Gastrocnemius medialis (tissue), 4 donors: Measurements from ENCODE around the gene MYO9B. TPM values are rescaled to one million over a fixed set of nuclear protein-coding genes. Genes with fewer than 3 reads are reported as not detected.

Experiments
- ATAC-seq, 2 donors: fragments of 150-250 bp; one replicate each; pipeline ENCODE4 v1.9.1; 2016
- DNase-seq, 2 donors: peaks; one replicate each; pipeline ENCODE4 v3.0.0-alpha.2; 2019
- H3K27ac ChIP-seq, 4 donors: fragments of 200-600 bp; sonication (generic); 1 replicate in 1 of 4; 2 replicates in 3 of 4; pipeline ENCODE4 v1.5.1; 2016 to 2018; ENCODE audit warnings: mild to moderate bottlenecking in 2 of 4, moderate library complexity in 1 of 4
- H3K27me3 ChIP-seq, 3 donors: fragments of 200-600 bp; sonication (generic) in 2 of 3; 1 replicate in 1 of 3; 2 replicates in 2 of 3; pipeline versions ENCODE4 v1.5.1 to v1.6.0; 2016 to 2019; ENCODE audit warnings: mild to moderate bottlenecking in 1 of 3, moderate library complexity in 1 of 3
- H3K36me3 ChIP-seq, 2 donors: fragments of 200-600 bp; sonication (generic) in 1 of 2; one replicate each; pipeline ENCODE4 v1.5.1; 2017 to 2018
- H3K4me1 ChIP-seq, 2 donors: fragments of 200-600 bp; sonication (generic) in 1 of 2; one replicate each; pipeline ENCODE4 v1.5.1; 2016 to 2017; ENCODE audit warnings: mild to moderate bottlenecking in 2 of 2
- H3K4me3 ChIP-seq, 4 donors: fragments of 200-600 bp; sonication (generic) in 3 of 4; 1 replicate in 1 of 4; 2 replicates in 3 of 4; pipeline ENCODE4 v1.5.1; 2016 to 2019; ENCODE audit warnings: mild to moderate bottlenecking in 2 of 4
- H3K9me3 ChIP-seq, 3 donors: fragments of 200-600 bp; sonication (generic) in 2 of 3; 1 replicate in 1 of 3; 2 replicates in 2 of 3; pipeline ENCODE4 v1.5.1; 2016 to 2019
- POLR2A ChIP-seq, 2 donors: fragments of 450-650 bp; IDR thresholded peaks; one replicate each; pipeline ENCODE4 v1.6.1; 2017; ENCODE audit warnings: antibody characterized with exemption in 2 of 2, mild to moderate bottlenecking in 2 of 2, moderate library complexity in 2 of 2
- in situ Hi-C, 4 donors: fragments of 200-750 bp; cut with MboI; loops; one replicate each; pipeline versions ENCODE4 v1.15.0 to v1.8.0; 2017; ENCODE audit warnings: low sequenced_read_pairs in 4 of 4
- intact Hi-C: fragments of 100-400 bp; cut with DNase I; formaldehyde crosslinking; loops from one replicate; pipeline ENCODE4 v1.15.1; 2023; ENCODE audit warnings: low total_unique reads
- total RNA-seq, 4 donors: library from RNA; depleted of rRNA; stranded (reverse); fragments of >200 nt; gene quantifications; one replicate each; pipeline versions ENCODE4 v1.1.0 to v1.2.3, GENCODE V29; 2016
- TF ChIP-seq, protein P1 (sequence below), 5 experiments: fragments of 450-650 bp in 3 of 5; fragments of 200-600 bp in 2 of 5; sonication (generic) in 2 of 5; IDR thresholded peaks in 4 of 5; conservative IDR thresholded peaks in 1 of 5; 1 replicate in 4 of 5; 2 replicates in 1 of 5; pipeline ENCODE4 v1.5.1; 2016 to 2019; ENCODE audit warnings: antibody characterized with exemption in 5 of 5, mild to moderate bottlenecking in 3 of 5, moderate library complexity in 3 of 5

MYO9B gene
- total RNA-seq, 4 donors from 2014 or later: 20.0 to 22.1 (median 20.7) TPM

DNA sequence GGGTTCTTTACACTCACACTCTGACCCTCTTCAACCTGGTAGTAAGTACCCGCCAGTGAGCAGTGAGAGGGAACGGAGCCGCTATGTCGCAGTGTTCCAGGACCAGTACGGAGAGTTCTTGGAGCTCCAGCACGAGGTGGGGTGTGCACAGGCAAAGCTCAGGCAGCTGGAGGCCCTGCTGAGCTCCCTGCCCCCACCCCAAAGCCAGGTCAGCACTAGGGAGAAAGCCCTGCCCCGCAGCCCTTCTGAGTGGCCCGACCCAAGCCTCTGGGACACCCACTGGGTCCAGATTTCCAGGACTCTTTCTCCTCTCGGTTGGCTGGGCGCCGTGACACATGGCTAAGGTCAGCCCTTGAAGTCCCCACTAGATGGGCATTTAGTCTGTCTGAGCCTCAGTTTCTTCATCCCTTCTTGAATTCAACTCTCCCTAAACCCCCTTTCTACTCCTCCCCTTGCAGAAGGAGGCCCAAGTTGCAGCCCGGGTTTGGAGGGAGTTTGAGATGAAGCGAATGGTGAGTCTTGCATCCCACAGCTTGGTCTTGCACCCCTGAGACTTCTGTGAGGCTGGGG lies 152.3 kb downstream of the MYO9B start:
- Histone ChIP-seq H3K27ac (peak overlapping the region in 3 of 4 donors; percentile 87 to 91 (median 91)), H3K9me3 (no peaks in the 10 kb centered on the region), H3K36me3 (peaks cover 0 to 14% of the 10 kb centered on the region in 2 donors), H3K27me3 (no peaks in the 10 kb centered on the region), H3K4me3 (no peak overlapping the region), H3K4me1 (peaks cover 8 to 13% of the 10 kb centered on the region in 2 donors)
- intact Hi-C loops (loop anchor here (5.0 kb wide), 1 partner anchor 91 kb away; no protein-coding TSS in a partner anchor), in situ Hi-C loops (no loop called here)
- DNase-seq (peak in 1 of 2 donors; percentile 62), ATAC-seq (no peak)
- no peak for TF ChIP-seq POLR2A (IDR thresholded peaks at IDR 0.05)
- TF ChIP-seq, protein P1, sequence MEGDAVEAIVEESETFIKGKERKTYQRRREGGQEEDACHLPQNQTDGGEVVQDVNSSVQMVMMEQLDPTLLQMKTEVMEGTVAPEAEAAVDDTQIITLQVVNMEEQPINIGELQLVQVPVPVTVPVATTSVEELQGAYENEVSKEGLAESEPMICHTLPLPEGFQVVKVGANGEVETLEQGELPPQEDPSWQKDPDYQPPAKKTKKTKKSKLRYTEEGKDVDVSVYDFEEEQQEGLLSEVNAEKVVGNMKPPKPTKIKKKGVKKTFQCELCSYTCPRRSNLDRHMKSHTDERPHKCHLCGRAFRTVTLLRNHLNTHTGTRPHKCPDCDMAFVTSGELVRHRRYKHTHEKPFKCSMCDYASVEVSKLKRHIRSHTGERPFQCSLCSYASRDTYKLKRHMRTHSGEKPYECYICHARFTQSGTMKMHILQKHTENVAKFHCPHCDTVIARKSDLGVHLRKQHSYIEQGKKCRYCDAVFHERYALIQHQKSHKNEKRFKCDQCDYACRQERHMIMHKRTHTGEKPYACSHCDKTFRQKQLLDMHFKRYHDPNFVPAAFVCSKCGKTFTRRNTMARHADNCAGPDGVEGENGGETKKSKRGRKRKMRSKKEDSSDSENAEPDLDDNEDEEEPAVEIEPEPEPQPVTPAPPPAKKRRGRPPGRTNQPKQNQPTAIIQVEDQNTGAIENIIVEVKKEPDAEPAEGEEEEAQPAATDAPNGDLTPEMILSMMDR (IDR thresholded peaks at IDR 0.05 in 4 of 5, conservative IDR thresholded peaks at IDR 0.05 in 1 of 5): no peak

DNA sequence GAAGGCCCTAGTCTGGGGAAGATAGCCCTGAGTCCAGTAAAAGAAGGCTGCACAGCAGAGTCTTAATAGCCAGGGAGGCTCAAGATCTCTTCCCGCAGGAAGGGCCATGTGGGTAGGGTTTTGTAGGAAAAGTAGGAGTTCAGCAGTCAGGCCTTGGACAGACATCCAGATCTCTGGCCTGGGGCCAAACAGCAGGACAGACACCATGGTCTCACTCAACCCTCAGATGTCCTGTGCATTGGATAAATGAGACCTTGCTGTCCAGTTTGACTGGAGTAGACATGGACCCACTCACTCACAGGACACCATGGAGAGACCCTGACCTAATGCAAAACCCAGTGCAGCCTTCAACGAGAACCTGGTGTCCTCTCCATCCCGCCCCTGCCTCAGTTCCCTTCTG lies 154.3 kb downstream of the MYO9B start:
- Histone ChIP-seq H3K27ac (no peak overlapping the region), H3K36me3 (peaks cover 0 to 16% of the 10 kb centered on the region in 2 donors), H3K9me3 (no peaks in the 10 kb centered on the region), H3K27me3 (no peaks in the 10 kb centered on the region), H3K4me3 (no peak overlapping the region), H3K4me1 (peaks cover 9 to 15% of the 10 kb centered on the region in 2 donors)
- in situ Hi-C loops: no loop called here
- ATAC-seq (no peak), DNase-seq (no peak)
- TF ChIP-seq, protein P1 (IDR thresholded peaks at IDR 0.05 in 4 of 5, conservative IDR thresholded peaks at IDR 0.05 in 1 of 5): no peak
- TF ChIP-seq POLR2A (IDR thresholded peaks at IDR 0.05): no peak
- intact Hi-C loops: loop anchor here (5.0 kb wide), 1 partner anchor 93 kb away; no protein-coding TSS in a partner anchor

DNA sequence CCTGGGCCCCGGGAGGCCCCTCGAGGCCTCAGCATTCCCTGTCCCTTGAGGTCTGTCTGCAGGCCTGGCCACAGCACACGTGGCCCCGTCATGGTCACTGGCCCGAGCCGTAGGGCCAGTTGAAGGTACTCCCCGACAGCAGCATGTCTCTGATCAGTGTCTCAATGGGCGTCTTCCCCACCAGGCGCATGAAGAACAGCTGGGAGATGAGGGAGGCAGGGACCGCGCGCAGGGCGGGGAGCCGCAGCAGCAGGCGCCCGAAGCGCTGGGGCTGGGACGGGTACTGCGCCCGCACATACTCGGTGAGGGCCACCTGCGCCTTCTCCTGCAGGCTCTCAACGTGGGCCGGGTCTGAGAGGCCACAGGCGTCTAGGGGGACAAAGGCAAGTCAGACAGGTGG lies 156.7 kb downstream of the MYO9B start:
- intact Hi-C loops: no loop called here
- H3K36me3 ChIP-seq: peaks cover 0 to 16% of the 10 kb centered on the region in 2 donors
- H3K4me3 ChIP-seq: no peak overlapping the region
- H3K27ac ChIP-seq: no peak overlapping the region
- in situ Hi-C loops: no loop called here
- DNase-seq: no peak
- no peaks in the 10 kb centered on the region for H3K27me3 ChIP-seq
- TF ChIP-seq, protein P1 (IDR thresholded peaks at IDR 0.05 in 4 of 5, conservative IDR thresholded peaks at IDR 0.05 in 1 of 5): no peak
- no peak for TF ChIP-seq POLR2A (IDR thresholded peaks at IDR 0.05)
- no peaks in the 10 kb centered on the region for H3K9me3 ChIP-seq
- peaks cover 10 to 22% of the 10 kb centered on the region in 2 donors for H3K4me1 ChIP-seq
- ATAC-seq: no peak

DNA sequence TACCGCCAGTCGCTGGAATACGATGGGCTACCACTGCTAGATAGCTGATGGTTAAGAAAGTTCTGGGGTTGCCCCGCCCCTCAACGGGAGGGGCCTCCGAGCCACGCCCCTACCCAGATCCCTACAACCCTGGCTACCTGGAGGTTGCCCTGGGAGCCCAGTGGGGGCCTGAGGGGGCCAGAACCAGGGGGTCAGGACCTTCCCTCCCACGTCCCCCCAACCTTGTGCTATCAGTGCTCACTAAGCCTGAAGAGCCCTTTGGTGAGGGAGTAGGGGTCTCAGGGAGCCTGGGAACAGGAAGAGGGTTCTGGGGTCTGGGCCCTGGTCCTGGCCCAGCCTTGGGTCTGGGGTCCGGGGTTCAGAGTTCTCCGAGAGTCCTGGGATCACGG lies 159.3 kb downstream of the MYO9B start:
- Histone ChIP-seq H3K4me1 (peaks cover 9 to 16% of the 10 kb centered on the region in 2 donors), H3K27me3 (no peaks in the 10 kb centered on the region), H3K9me3 (no peaks in the 10 kb centered on the region), H3K27ac (peak overlapping the region; percentile 50 to 78 (median 70)), H3K36me3 (peaks cover 0 to 26% of the 10 kb centered on the region in 2 donors), H3K4me3 (peak overlapping the region; percentile 45 to 65 (median 50))
- peak; percentile 66 for ATAC-seq
- in situ Hi-C loops (no loop called here), intact Hi-C loops (loop anchor here (5.0 kb wide), 1 partner anchor 168 kb away; no protein-coding TSS in a partner anchor)
- TF ChIP-seq POLR2A (IDR thresholded peaks at IDR 0.05): no peak
- TF ChIP-seq, protein P1 (IDR thresholded peaks at IDR 0.05 in 4 of 5, conservative IDR thresholded peaks at IDR 0.05 in 1 of 5): no peak
- DNase-seq: peak in 1 of 2 donors; percentile 45
